GM19035 (cell line): ENCODE measurements around the gene MEIS2.

Experiments
- ATAC-seq: cut with Tn5 transposase; IDR thresholded peaks from one replicate; pipeline ENCODE4 v1.9.1; 2021; ENCODE audit not compliant: unreplicated experiment

Gene MEIS2

DNA sequence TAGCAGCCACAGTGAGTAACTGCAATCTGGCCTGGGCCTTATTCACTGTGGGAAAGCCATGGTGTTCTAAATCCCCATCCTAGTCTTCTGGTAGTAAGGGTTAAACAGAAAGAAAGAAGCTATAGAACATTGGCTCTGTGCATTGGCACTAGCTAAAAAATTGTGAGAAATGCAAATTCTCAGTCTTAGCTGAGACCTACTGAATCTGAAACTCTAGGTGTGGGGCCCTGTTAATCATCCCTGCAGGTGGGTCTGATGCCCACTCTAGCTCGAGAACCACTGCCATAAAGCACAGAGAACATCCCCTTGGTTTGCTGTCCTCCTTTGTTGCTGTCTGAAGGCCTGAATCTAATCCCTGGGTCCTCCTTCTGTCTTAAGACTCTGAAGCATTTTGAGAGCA lies 59.3 kb downstream of the MEIS2 start:
- ATAC-seq: no peak

- ATAC-seq: no peak
Measured at GRCh38 chr15:37040072-37040742, 60.1 kb downstream of the MEIS2 start.

DNA sequence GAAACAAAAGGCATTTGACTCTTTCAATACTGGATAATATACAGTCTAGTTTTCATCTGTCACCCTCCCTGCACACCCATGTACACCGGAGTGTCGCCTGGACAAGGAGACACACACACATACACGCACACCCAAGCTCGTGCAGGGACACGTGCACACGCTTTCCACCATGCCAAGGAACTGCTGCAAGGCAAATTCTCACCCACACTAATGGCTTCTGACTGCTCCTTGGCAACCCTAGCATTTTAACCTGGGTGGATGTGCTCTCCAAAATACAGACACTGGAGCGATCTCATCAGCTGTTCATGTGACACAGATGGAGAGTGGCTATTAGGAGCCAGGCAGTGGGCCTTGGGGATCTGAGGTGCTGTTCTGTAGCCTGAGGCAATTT lies 61.6 kb downstream of the MEIS2 start:
- ATAC-seq: no peak

GRCh38 chr15:37037850-37038715 lies 62.3 kb downstream of the MEIS2 start:
- ATAC-seq: no peak

DNA sequence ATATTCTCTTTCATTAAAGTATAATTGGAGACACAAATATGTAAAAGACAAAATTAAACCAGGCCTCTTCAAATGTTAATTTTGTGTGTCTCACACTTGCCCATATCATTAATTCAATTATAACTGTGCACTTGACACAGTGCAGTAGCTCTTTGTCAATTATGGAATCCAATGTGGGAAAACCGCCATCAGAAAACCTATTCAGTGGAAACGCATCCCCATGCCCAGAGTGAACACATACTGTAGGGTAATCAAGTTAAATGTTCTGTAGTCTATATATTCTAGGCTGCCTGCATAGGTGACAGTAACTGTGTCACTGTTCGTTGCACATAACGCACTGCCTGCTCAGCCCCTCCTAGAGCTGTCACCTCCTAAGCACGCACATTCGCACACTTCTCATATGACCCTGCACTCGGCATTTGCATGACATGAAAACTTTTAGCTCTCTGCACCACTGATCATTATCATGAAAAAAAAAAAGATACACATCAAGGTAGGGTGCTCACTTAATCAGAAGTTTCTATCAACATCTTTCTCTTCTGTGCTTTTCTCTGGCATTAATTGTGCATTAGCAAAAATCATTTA lies 63.2 kb downstream of the MEIS2 start:
- ATAC-seq: no peak

DNA sequence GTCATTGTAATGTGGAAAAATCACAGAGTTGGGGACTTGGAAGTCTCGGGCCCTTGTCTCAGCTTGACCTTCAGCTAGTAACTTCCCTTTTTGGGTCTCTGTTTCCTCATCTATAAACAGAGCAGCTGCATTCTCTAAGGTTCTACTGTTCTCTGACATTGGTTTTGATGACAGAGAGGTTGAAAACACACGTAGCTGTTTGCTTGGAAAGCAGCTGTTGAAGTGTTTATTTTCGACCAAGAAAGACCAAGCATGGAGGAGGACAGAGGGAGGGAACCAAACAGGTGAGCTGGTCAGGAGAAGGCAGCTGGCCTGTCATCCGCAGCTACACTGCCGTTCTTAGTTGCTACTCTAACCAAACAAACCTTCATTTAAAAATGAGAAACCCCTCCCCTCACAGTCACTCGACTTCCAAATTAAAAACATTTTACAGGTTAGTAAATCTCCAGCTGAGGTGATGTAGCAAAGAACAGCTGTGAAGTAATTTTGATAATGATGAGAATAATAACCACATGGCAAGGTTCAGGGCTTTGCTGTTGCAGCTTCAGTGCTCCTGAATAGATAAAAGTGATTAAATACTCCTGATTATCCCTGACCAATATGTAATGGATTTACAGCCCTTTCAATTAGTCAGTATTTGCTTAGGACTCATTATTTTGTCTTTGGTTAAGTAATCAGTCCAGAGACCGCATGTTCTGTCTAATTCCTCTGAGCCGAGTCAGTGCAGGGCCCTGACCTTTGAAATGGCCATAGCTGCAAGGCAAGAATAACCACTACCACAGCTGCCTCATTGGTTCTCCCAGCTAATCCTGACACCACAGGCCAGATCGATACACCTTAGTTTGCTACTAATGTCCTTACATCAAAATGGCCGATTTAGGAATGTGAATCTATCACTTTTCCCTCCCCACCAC lies 65.3 kb downstream of the MEIS2 start:
- ATAC-seq: no peak

- no peak for ATAC-seq
Measured at GRCh38 chr15:37034392-37034791, 66.0 kb downstream of the MEIS2 start.

- no peak for ATAC-seq
Measured at GRCh38 chr15:37032091-37032775, 68.1 kb downstream of the MEIS2 start.

GRCh38 chr15:37031198-37031597 lies 69.2 kb downstream of the MEIS2 start:
- no peak for ATAC-seq

DNA sequence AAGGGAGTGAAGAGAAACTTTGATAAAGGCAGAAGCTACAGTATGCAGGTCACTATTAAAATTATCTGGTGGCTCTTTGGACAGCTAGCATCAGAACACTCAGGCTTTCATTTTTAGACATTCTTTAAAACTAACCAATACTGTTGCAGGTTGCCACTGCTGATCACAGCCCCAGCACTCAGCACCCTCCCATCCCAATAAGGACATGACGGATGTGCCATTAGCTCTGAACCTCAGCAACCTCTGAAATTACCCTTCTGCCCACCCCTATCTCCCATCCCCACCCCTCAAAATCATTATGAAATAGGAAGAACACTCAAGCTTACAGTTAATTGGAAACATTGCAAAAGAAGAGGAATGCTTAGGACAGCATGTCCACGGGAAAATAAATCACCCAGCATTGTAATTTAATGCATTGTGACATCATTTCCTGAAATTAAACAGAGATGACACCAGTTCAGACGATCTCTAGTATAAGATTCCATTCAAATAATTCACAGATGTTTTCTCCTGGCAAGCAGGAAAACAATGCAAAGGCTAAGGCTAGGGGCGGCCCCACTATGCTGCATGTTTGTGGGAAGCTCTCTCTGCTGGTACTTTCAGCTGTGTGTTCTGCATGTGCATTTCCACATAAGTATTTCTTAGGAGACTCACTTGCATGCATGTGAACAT lies 71.6 kb downstream of the MEIS2 start:
- no peak for ATAC-seq

DNA sequence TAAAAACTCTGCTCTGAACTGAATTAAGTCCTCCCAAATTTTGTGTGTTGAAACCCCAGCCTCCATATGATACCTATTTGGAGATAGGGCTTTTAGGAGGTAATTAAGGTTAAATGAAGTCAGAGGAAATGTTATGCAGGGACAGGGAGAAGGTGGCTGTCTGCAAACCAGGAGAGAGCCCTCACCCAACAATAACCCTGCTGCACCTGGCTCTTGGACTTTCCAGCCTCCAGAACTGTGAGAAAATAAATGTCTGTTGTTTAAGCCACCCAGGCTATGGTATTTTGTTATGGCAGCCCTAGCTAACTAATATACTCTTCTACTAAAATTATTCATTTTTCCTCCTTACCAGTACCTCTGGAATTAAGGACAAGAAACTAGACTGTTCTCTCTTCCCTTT lies 79.5 kb downstream of the MEIS2 start:
- ATAC-seq: no peak

DNA sequence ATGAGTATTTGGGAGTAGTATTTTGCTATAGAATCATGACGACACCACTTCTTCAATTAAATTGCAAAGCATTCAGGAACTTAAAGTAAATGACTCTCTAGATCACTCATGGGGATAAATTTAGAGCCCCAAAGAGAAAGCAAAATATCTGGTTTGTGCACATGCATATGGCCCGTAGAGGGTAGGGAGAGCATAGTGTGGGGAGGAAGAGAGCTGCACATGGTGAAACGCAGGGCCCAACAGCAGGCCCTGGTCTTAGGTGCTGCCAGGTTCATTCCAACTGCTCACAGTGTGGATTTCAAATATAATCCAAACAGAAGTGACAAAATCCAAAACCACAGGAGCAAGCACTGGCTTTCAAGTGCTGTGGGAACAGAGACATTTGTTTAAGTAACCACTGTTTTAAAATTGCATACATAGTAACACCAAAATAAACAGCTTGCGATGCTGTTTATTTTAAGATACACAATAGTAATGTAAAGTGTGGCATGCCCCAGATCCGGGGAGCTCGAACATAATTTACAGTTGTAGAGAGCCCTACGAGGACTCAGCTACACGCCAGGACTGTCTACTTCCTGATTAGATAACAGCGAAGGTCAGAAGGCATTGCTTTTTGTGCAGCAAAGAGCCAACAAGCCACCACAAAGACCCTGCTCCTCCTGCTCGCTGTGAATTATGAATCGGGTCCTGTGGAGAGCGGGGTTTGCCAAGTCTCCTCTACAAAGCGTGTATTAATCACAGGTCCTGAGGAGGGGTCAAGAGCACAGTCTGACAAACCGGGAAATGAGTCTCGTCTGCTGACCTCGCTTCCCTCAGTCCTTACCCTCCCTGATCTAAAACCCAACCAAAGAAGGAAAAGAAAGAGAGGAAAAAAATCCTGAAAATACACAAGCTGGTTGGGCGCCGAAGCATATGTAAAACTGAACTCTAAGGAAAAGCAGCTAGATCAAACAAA lies 80.6 kb downstream of the MEIS2 start:
- no peak for ATAC-seq

DNA sequence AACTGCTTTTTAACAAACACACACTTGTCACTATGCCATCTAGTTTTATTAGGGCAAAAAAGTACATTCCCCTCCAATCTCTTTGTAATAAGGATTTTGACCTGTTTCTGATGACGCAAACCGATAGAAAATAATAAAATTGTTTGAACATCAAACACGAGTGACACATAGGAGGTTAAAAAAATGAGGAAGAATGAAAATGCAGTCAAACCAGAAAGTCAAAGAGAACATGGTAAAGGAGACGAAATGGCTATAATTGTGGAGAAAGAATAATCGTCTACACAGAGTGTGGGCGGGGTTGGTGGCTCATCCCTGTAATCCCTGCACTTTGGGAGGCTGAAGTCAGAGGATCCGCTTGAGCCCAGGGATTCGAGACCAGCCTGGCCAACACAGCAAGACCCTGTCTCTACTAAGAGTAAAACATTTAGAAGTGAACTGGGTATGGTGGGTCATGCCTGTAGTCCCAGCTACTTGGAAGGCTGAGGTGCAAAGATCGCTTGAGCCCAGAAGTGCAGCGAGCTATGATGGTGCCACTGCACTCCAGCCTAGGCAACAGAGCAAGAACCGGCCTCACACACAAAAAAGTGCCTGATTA lies 83.2 kb downstream of the MEIS2 start:
- ATAC-seq: no peak

DNA sequence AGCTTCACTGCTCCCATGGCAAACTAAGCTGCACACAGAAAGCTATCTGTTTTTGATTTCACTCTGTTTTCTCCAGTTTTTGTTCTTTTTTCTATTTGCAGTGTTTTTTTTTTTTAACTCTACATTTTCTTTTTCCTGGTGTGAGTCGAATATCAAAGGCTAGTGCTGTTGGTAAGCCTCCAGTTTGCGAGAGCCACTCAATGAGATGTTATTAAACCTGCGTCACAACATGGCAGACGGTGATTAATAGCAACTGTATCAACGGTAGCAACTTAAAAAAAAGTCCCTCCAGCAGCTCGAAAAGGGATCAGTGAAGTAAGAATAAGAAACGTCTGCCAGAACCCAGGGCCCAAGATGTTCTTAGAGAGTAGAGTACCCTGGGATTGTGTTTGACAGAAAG lies 84.1 kb downstream of the MEIS2 start:
- no peak for ATAC-seq

GRCh38 chr15:37015451-37015850 lies 84.9 kb downstream of the MEIS2 start:
- no peak for ATAC-seq

- ATAC-seq: no peak
Measured at GRCh38 chr15:37015035-37015434, 85.3 kb downstream of the MEIS2 start.

DNA sequence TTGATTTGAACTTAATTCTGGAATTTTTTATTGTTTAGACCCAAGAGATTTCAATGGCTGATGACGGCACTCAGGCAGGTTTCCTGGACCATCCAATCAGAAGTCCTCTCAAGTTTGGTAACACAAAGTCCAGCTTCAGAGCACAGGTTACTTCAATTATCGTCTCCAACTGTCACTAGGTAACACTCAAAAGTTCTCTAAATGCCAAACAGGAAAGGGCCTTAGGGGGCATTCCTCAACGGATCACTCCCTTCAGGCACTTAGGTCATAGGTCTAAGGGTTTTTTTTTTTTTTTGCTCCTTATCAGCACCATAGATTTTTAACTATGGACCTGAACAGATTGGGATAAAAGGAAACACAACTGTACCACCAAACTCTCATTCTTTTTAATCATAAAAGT lies 85.8 kb downstream of the MEIS2 start:
- no peak for ATAC-seq

GRCh38 chr15:37014137-37014536 lies 86.2 kb downstream of the MEIS2 start:
- ATAC-seq: no peak
